T-helper 22 cell (primary cell): ENCODE data around the gene NUDT5.
"Not testable (repeated sequence)": the region's sequence is repeated elsewhere in the genome, so short reads cannot be mapped to it uniquely, and the experiment has no call there.

Source experiments
- DNase-seq: peaks from one replicate; pipeline ENCODE4 v3.0.0-alpha.2; 2020; ENCODE audit warnings: low read depth

NUDT5 gene

DNA sequence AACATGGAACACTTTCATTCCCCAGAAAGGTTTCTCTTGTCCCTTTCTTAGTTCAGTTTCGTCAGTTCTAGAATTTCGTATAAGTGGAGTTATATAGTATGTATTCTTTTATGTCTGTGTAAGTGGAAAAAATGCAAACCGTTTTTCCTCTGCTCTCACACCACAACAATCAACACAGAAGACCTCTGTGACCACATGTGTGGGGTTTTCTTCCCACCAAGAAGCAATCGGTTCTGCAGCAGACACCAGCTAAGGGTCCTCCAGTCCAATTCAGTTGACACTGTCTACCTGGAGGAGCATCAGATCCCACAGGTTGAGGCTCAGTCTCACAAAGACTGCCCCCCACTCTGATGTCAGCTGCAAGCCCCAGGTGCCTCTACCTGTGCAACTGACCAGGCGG lies 6.5 kb upstream of the NUDT5 start:
- DNase-seq = no peak

DNA sequence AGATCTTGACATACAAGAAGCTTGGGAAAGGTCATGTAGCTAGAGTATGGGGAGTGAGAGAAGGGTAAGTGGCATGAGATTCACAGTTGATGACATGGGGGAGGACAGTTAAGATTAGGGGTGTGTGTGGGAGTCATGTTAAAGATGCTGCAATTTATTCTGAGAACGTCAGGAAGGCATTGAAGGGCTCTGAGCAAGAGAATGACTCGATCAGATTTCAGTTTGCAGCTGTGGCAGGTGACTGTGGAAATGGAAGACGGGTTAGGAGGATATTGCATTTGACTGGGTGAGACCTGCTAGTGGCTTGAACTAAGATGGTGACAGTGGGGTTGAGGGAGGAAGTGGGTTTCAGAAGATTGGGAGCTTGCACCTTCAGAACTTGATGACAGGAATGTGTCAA lies 5.9 kb upstream of the NUDT5 start:
- DNase-seq = no peak

DNA sequence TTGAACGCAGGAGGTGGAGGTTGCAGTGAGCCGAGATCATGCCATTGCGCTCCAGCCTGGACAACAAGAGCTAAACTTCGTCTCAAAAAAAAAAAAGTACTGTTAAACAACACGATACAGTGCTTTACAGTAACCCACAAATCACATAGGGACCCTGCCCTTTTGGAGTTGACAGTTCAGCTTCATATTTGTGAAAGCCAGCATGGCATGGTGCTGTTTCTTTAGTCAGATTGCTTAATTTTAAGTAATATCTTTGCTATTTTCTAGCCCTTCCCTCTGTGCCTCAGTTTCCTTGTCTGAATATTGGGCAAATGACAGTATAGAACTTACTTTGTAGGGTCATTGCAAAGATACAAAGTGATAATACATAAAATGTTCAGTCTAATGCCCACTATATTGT lies 5.2 kb upstream of the NUDT5 start:
- no peak for DNase-seq

DNA sequence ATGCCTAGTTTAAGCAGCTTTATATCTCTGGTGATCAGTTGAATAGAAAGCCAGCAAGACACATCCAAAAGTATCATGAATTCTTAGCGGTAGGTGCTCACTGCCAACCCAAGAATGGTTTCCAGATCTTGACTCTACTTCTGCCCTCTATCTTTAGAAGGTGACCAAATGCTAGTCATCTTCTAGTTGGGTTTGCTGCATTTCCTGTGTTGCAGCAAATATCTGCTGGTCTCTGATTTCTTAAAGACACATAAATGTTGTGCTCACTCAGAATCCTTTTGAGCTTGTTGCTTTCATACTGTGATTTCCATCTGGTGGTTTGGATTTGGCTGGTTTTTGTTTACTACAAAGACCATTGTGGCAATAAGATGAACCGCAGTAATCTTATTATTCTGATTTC lies 2.5 kb upstream of the NUDT5 start:
- DNase-seq = no peak

DNA sequence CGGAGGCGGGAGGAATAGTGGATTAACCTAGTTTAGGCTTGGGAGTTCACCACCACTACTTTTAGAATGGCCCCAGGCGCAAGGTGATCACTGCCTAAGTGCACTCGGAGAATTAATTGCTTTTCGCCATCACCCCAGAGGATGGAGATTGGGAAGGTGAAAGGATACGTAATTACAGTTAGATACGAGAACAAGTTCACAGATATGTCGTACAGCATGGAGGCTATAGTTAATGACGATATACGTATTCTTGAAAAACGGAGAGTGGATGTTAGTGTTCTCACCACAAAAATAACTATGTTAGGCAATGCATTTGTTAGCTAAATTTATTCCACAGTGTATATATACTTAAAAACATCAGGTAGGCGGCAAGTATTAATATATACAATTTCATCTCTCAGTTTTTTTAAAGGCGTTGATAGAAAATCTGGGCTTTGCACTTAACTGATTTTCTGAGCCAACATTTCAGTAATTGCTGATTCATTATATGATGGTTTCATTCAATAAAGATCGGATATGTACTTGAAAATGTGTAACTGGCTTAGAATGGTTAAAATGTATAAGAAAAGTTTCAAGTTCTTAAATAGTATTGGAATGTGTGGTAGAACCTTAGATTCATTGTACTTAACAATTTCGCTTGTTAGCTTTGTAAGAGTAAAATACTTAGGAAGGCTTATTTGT lies 980 bp upstream of the NUDT5 start:
- DNase-seq = no peak

DNA sequence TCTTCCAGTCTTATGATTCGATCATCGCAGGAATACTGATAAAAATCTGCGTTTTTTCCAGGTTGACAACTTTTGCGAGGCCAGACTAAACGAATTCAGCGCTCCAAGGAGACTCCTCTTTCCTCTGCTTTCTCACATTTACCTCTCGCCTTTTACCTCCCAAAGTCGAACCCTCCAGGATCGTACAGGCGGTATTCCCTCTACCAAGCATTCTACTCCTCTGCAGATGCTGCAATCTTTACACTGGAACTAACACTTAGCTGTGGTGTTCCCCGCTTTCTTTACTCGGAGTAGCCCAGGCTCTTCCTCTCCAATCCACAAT lies 449 bp downstream of the NUDT5 start:
- DNase-seq = no peak

DNA sequence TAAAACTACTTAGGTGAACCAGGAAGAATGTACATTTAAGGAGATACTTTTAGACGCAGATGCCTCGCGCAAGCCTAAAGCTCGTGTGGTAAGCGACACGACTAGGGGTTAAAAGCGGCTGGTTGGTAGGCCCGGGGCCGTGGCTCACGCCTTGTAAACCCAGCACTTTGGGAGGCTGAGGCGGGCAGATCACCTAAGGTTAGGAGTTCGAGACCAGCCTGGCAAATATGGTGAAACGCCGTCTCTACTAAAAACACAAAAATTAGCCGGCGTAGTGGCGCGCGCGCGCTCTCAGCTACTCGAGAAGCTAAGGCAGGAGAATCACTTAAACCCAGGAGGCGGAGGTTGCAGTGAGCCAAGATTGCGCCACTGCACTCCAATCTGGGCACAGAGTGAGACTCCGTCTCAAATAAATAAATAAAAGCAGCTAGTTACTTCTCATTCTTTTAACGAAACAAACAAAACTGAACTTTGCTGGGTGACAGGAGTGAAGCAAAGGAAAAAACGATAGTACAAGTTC lies 879 bp downstream of the NUDT5 start:
- no peak for DNase-seq

DNA sequence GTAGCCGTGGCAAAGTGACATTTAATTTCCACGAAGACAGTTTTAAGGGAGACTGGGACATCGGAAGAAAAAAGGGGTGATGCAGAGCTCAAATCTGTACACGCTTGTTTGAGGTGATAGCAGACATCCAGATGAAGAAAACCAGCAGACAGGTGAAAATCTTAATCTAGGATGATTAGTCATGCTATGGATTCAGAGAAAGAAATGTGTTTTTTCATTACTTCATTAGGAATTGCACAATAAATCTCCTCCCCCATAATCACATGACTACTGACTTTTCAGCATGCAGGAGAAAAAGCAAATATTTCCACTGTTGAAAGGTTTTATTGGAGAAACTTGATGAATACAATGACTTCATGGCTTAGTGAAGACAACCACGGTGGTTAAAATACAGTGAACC lies 2.5 kb downstream of the NUDT5 start:
- DNase-seq = no peak

DNA sequence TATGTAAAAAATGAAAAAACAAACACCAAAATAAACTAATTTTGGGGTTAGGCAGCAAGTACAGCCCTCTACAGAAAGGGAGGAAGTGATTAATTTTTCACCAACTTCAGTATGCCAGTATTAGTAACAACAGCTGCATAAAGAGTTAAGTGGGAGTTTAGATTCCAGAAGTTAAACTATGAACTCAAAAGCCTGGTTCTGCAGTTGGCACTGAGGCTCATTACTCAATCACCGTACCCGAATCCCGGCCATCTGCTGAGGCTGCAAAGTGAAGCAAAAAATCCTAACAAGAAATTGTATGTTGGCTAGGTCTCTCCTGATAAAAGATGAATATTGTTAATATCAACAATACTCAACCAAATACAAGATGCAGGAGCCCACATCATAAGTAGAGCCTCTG lies 4.0 kb downstream of the NUDT5 start:
- no peak for DNase-seq

DNA sequence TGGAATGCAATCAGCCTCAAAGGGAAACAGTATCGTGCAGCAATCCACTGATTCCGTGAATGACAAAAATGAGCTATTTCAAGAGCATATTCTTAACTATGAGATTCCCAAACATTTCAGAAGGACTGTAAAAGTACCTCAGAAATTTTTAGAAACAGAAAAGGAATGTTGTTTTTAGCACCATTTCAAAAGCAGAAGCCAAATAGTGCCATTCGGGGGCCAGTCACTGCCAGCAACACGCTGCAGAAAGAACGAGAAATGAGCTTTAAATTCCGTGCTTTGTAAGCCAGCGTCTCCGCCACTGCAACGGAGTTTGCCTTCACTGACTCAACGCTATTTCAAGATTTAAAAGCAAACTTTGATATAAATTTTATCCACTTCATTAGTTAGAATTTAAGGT lies 6.3 kb downstream of the NUDT5 start:
- no peak for DNase-seq

DNA sequence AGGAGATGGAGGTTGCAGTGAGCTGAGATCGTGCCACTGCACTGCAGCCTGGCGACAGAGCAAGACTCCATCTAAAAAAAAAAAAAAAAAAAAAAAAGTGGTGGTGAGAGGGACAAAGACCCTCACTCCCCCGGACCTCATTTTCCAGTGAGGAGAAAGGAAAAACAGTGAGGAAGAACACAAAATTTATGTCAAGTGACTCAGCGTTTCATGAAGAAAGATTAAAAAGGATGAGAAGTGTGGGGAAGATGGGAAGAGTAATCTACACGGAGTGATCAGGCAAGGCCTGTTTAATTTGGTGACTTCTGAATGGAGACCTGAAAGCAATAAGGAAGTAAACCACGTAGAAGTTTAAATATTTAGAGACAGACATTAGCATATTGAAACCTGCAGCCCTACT lies 7.0 kb downstream of the NUDT5 start:
- no peak for DNase-seq

DNA sequence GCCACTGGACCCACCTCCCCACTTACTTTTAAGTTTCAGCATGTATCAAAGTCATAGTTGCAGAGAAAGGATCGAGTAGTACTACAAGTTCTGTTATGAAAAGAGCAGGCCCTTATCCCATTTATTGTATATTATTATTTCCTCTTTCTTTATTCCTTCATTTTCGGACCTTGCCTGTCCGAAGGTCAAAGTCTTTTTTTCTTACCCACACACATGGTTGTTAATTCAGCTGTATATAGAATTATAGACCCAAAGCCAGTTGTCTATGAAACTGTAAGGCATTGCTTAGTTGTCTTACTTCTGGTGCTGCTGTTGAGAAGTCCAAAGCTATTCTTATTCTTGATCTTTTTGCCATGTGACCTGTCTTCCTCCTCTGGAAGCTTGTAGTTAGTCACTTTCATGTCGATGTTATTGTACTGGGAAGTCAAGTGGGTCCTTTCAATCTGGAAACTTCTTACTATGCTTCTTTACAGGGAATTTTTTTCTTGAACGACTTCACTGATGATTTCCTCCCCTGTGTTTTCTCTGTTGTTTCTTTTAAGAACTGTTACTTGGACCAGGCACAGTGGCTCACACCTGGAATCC lies 8.3 kb downstream of the NUDT5 start:
- no peak for DNase-seq

DNA sequence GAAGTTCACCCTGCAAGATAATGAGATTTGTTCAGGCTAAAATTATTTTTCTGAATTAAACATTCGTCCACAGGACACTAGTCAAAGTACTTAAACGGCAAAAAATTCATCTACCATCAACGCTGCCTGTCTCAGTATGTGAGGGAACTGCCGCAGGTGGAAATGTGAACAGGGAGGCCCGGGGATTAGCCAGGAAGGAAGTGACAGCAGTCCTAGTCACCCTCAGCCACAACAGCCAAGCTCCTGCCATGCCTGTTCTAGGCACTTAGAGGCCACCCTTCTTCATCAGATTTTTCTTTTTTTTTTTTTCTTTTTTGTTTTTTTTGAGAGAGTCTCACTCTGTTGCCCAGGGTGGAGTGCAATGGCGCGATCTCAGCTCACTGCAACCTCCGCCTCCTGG lies 9.4 kb downstream of the NUDT5 start:
- peak; percentile 7 for DNase-seq

DNA sequence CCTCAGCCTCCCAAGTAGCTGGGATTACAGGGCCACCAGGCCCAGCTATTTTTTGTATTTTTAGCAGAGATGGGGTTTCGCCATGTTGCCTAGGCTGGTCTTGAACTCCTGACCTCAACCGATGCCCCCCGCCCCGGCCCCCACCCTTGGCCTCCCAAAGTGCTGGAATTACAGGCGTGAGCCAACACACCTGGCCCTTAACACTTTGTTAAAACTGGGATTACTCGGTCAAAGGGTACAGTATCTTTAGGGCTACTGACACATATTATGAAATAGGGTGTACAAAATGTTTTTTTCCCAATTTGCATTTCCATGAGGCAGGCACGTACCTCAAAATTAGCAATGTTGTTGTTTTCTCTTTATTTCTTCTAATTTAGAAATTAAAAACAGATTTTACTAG lies 11.5 kb downstream of the NUDT5 start:
- no peak for DNase-seq

DNA sequence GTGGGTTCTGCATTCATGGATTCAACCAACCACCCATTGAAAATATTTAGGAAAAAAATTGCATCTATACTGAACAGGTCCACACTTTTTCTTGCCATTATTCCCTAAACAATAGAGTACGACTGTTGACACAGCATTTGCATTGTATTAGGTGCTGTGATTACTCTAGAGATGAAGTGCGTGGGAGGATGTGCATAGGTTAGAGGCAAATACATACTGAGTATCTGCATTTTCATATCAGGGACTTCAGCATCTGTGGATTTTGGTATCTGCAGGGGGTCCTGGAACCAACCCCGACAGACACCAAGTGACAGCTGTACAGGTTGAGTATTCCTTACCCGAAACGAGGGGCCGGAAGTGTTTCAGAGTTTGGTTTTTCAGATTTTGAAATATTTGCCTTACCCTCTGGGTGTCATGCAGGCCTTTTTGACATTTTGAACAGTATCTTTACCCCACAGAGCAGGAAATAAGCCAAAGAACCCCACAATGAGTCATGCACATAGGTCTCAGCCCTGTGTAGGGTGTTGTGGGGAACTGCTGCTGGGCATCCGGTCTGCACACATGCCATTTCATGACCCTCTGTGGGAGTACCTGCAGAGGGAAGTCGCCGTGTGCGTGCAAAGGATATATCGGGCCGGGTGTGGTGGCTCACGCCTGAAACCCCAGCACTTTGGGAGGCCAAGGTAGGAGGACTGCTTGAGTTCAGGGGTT lies 14.5 kb downstream of the NUDT5 start:
- DNase-seq = peak; percentile 70

DNA sequence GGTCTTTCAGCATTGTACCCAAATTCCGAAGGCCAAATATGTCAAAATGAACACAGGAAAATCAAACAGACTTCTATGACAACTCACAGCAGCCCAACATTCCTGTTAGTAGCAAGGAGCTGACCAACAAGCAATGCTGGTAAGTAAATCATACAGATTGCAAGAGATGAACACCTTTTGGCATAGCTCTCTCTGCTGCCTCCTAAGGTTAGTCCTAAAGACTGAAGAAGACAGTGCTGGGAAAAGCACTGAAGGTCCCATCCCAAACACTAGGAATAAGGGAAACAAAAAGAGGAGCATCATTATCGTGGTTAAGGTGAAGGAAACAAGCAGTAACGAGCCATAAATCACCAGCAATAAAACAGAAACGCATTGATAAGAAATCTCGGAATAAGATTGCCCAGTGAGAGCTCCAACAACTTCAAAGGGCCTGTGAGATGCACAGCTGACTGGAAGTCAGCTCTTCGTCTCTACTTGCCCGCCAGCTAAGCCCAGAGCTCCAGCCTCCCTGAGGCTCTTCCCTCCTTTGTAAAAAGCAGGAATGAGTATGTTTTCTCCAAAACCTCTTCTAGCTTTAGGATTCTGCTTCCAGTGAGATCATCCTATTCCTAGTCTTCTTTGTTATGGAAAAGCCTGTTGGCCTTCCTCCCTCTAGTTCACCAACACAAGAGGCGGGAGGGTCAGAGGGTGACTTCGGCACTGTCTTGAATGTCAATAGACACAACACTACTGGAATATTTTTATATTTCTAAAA lies 15.3 kb downstream of the NUDT5 start:
- no peak for DNase-seq

DNA sequence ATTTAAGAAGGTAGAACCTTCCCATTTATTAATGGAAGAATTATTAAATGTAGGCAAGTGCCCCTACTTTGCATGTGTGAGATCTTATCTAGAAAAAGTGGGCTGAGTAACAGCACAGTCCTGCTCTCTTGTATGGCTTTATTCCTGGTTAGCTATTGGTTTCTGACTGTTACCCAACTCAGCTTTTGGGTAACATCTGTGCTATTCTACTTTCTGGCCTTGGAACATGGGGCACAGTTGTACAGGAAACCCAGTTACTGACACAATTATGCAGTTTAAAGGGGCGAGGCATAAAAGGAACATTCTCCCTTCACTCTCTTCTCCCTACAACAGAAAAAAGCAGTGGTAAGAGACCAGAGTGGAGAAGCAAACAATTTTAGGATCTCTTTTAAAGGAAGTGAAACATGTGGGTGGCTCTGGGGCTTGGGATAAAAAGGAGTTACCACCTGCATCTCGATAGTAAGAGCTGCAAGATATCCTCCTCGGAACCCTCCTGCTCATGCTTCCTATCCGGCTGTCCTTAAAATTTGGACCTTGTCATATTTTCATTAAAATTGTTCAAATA lies 16.0 kb downstream of the NUDT5 start:
- no peak for DNase-seq

DNA sequence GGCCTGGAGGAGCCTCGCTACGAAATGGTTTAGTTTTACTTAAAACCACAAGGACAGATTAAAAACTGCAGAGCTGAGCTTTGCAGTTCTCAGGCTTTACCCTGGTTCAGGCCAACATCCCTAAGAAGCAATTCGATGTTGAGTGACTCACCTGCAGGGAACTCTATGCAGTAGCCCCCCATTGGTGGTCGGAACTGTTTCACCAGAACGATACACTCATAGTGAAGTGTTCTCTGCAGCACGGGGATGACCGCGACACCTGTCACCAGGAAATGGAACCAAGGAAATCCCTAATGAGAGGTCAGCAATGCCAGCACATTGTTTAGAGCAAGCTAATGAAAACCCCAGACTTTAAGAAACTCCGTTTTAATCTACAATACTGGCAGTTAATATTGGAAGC lies 18.0 kb downstream of the NUDT5 start:
- no peak for DNase-seq

DNA sequence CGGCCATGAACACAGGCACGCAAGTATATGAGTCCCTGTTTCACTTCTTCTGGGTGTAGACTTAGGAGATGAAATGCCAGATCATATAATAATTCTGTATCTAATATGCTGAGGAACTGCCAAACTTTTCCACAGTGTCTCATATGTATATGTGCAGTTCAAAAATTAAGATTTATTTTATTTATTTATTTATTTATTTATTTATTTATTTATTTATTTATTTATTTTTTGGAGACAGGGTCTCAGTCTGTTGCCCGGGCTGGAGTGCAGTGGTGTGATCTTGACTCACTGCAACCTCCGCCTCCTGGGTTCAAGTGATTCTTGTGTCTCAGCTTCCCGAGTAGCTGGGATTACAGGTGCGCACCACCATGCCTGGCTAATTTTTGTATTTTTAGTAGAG lies 24.2 kb downstream of the NUDT5 start:
- not testable (repeated sequence) for DNase-seq

DNA sequence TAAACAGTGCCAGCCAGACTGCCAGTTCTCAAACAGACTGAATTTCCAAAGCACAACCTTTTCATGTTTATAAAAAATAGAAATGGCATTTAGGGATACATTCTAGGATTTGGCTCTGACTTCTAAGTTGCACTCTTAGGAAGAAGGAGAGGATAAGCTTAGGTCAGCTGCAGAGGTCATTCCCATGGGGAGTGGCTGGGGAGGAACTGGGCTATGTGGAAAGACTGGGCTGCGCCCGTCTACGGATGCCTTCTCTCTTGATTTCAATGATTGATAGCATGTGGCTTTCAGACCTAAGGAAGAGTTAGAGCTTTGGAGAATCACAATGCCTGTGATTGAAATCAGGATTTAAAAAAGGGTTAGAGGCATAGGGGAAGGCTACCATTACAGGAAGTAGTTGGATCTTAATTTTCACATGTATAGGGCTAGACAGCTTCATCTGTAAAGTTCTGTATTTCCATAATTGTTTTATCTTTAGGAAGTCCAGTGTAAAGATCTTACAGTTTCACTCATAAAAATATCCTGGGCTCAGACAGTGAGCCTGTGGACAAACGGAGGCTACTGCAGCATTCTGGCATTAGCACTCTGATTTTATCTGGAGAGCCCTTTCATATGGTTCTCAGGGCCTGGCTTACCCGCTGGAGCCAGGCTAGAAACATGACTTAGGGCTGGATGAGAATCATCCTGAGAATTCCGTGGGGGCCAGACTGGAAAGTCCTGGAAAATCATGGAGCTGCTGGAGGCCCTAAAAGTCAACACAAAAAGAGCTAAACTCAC lies 29.5 kb downstream of the NUDT5 start:
- no peak for DNase-seq

DNA sequence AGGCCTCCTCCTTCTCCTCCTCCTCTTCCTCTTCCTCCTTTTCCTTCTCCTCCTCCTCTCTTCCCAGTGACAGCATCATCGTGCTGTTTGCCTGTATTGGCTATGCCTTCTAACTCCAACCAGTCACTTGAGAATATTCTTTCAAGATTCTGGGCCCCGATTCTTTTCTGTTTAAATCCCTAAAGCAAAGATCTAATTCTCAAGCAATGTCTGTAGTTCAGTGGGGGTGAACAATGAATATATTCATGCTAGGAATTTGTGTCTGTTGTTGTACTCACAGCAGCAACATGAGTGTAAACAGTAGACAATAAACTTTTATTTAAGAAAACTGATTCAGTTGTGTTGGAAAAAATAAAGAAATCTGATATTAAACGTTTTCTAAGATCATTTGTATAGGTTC lies 30.7 kb downstream of the NUDT5 start:
- DNase-seq = no peak

DNA sequence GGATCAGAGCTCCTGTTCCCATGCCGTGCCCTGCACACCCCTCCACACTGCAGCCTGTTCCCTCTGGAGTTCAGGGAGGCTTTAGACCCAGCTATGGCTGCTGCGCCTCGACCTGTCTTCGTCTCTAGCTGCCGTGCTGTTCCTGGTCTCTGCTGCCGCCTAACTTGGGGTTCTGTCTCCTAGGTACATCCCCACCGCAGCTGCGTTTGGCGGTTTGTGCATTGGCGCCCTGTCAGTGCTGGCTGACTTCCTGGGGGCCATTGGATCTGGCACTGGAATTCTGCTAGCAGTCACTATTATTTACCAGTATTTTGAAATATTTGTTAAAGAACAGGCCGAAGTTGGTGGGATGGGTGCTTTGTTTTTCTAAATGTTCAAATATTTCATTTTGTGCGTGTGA lies 31.6 kb downstream of the NUDT5 start:
- no peak for DNase-seq
